Natural killer cell (primary cell): ENCODE results near the gene POLR1A. TPM values are rescaled to one million over a fixed set of nuclear protein-coding genes. Genes with fewer than 3 reads are reported as not detected.

Source experiments
- ATAC-seq, 3 donors: fragments of 150-1000 bp in 2 of 3; fragments of 200-7000 bp in 1 of 3; cut with Tn5 transposase; 1 replicate in 1 of 3; 2 replicates in 2 of 3; pipeline ENCODE4 v1.10.0; 2021; ENCODE audit warnings: mild to moderate bottlenecking in 2 of 3, moderate library complexity in 2 of 3
- DNase-seq, 2 donors: peaks; one replicate each; pipeline versions ENCODE4 v3.0.0 to v3.0.0-alpha.2; 2013 to 2021; ENCODE audit warnings: mixed read lengths in 1 of 2
- H3K27ac ChIP-seq: one replicate; pipeline ENCODE4 v1.5.1; 2013; ENCODE audit warnings: mild to moderate bottlenecking, low read length
- H3K27me3 ChIP-seq: one replicate; pipeline ENCODE4 v1.6.1; 2013; ENCODE audit warnings: low read length; ENCODE audit not compliant: control insufficient read depth, insufficient read depth
- H3K36me3 ChIP-seq: one replicate; pipeline ENCODE4 v1.6.1; 2013; ENCODE audit warnings: low read length; ENCODE audit not compliant: control insufficient read depth, insufficient read depth
- H3K4me1 ChIP-seq: one replicate; pipeline ENCODE4 v1.6.1; 2013; ENCODE audit warnings: low read length; ENCODE audit not compliant: control insufficient read depth, insufficient read depth
- H3K4me3 ChIP-seq: one replicate; pipeline ENCODE4 v1.5.1; 2013; ENCODE audit warnings: low read length
- H3K9me3 ChIP-seq: one replicate; pipeline ENCODE4 v1.6.1; 2013; ENCODE audit warnings: low read length; ENCODE audit not compliant: control insufficient read depth, insufficient read depth
- H3K27ac Mint-ChIP-seq, 2 donors: one replicate each; pipeline ENCODE4 v1.8.0; 2022; ENCODE audit warnings: mild to moderate bottlenecking in 2 of 2, mixed read lengths in 2 of 2, moderate library complexity in 1 of 2
- H3K27me3 Mint-ChIP-seq, 2 donors: one replicate each; pipeline ENCODE4 v1.8.0; 2022; ENCODE audit warnings: low read depth in 2 of 2, mixed read lengths in 2 of 2
- H3K36me3 Mint-ChIP-seq: one replicate; pipeline ENCODE4 v1.8.0; 2022; ENCODE audit warnings: mixed read lengths
- H3K4me1 Mint-ChIP-seq, 2 donors: one replicate each; pipeline ENCODE4 v1.8.0; 2022; ENCODE audit warnings: mixed read lengths in 2 of 2
- H3K4me3 Mint-ChIP-seq: one replicate; pipeline ENCODE4 v1.8.0; 2022; ENCODE audit warnings: mild to moderate bottlenecking, moderate library complexity, mixed read lengths
- H3K9me3 Mint-ChIP-seq, 2 donors: one replicate each; pipeline ENCODE4 v1.8.0; 2022; ENCODE audit warnings: mixed read lengths in 2 of 2
- WGBS: methylation state at CpG from one replicate; pipeline ENCODE4 v1.1.7; 2013; ENCODE audit warnings: missing lambda C conversion rate; ENCODE audit not compliant: insufficient coverage; 5-methylcytosine and 5-hydroxymethylcytosine counted together
- intact Hi-C: fragments of 100-400 bp; cut with micrococcal nuclease; formaldehyde crosslinking; loops from one replicate; pipeline ENCODE4 v1.14.2; 2022
- total RNA-seq, 4 donors: library from RNA; stranded (reverse); fragments of 120-200 nt in 1 of 4; gene quantifications; one replicate each; pipeline versions ENCODE4 v1.2.3 to v1.2.4, GENCODE V29; 2013 to 2022
- TF ChIP-seq, protein P1 (sequence below): fragments of 200-600 bp; IDR thresholded peaks from one replicate; pipeline ENCODE4 v1.8.0; 2022; ENCODE audit warnings: antibody characterized with exemption

Gene POLR1A
- total RNA-seq, 3 donors from 2014 or later (not counting 1 experiment from before 2014, with no cell fraction given), result 19.7 to 26.5 (median 22.8) TPM

DNA sequence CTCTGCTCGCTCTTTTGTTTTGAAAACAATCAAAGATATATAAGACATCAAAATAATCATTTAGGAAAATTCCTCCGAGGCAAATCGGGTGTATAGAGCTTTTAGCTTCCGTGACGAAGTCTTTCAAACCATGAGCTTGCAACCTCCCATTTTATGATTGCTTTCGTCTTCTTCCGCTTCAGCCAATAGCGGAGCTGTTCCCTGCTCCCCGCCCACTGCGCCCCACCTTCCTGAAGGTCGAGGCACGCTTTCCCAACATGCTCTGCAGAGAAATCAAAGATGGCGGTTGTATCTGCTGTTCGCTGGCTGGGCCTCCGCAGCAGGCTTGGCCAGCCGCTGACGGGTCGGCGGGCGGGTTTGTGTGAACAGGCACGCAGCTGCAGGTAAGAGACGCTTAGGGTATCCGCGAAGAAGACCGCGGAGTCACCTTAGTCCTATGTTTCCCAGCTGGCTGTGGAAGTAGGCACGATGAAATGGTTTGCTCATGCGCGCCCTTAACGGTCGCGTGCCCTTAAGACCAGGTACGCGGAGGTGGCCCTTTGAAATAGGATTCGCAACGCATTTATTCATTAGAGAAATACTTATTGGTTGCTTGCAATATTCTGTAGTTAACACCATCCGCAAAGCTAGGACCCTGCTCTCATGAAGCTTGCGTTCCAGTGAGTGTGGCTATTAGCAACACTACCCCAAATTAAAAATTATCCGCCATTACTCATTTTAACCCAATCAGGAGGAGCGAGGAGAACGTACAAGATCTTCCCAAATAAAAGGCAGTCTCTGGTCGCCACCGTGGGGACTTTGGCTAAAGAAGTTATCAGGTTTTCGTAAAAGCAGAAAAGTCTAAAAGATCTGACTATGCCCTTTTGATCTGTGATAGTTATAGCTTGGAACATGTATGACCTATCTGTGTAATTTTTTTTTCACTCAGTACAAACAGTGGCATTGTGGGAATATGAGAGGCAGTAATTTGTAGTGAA, 571 bp upstream of the POLR1A start, which contains the start of gene PTCD3:
TSS of gene PTCD3 (plus strand) at position 267 of the 977 bp plus-strand sequence. CDS start at position 280, 13 bp downstream.
- TF ChIP-seq, protein P1, sequence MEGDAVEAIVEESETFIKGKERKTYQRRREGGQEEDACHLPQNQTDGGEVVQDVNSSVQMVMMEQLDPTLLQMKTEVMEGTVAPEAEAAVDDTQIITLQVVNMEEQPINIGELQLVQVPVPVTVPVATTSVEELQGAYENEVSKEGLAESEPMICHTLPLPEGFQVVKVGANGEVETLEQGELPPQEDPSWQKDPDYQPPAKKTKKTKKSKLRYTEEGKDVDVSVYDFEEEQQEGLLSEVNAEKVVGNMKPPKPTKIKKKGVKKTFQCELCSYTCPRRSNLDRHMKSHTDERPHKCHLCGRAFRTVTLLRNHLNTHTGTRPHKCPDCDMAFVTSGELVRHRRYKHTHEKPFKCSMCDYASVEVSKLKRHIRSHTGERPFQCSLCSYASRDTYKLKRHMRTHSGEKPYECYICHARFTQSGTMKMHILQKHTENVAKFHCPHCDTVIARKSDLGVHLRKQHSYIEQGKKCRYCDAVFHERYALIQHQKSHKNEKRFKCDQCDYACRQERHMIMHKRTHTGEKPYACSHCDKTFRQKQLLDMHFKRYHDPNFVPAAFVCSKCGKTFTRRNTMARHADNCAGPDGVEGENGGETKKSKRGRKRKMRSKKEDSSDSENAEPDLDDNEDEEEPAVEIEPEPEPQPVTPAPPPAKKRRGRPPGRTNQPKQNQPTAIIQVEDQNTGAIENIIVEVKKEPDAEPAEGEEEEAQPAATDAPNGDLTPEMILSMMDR, result no peak
- intact Hi-C loops, result loop anchor here (1.0 to 10.0 kb wide), 4 partner anchors 26 to 381 kb away; partner anchors contain the start of genes IMMT and MRPL35
- H3K27me3 ChIP-seq, result no peaks in the 10 kb centered on the region
- Mint-ChIP-seq H3K4me1 (peaks cover 63 to 67% of the 10 kb centered on the region in 2 donors), H3K36me3 (peaks cover 9% of the 10 kb centered on the region), H3K27me3 (no peaks in the 10 kb centered on the region), H3K9me3 (no peaks in the 10 kb centered on the region), H3K4me3 (peak within 1 kb of the TSS; percentile 97), H3K27ac (peak within 1 kb of the TSS; percentile 94 to 98)
- peaks cover 24% of the 10 kb centered on the region for H3K36me3 ChIP-seq
- peak; percentile 85 to 95 for DNase-seq
- peak; percentile 91 to 97 (median 91) for ATAC-seq
- under 1% methylated on average over 44 of the region's 44 CpGs for WGBS
- H3K4me1 ChIP-seq, result peaks cover 9% of the 10 kb centered on the region
- peak within 1 kb of the TSS; percentile 92 for H3K27ac ChIP-seq
- no peaks in the 10 kb centered on the region for H3K9me3 ChIP-seq
- H3K4me3 ChIP-seq, result peak within 1 kb of the TSS; percentile 92

DNA sequence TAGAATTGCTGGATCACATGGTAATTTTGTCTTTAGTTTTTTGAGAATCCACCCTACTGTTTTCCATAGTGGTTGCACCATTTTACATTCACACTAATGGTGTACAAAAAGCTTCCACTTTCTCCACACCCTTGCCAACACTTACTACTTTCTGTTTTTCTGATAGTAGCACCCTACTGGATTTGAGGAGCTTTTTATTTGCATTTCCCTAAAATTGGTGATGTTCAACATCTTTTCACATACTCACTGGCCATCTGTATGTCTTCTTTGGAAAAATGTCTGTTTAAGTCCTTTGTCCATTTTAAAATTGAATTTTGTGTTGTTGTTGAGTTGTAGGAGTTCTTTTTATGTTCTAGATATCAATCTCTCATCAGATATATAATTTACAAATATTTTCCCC, 3.5 kb downstream of the POLR1A start:
- ATAC-seq, result no peak
- H3K36me3 Mint-ChIP-seq, result peaks cover 15% of the 10 kb centered on the region
- TF ChIP-seq, protein P1, result no peak
- Histone ChIP-seq H3K9me3 (no peaks in the 10 kb centered on the region), H3K4me3 (no peak overlapping the region), H3K27ac (no peak overlapping the region), H3K4me1 (peaks cover 9% of the 10 kb centered on the region), H3K36me3 (peaks cover 26% of the 10 kb centered on the region), H3K27me3 (no peaks in the 10 kb centered on the region)
- no peak overlapping the region for H3K4me3 Mint-ChIP-seq
- no peak overlapping the region for H3K27ac Mint-ChIP-seq
- no peak for DNase-seq
- no peaks in the 10 kb centered on the region for H3K27me3 Mint-ChIP-seq
- intact Hi-C loops, result loop anchor here (10.0 kb wide), 1 partner anchor 377 kb away; no protein-coding TSS in a partner anchor
- H3K9me3 Mint-ChIP-seq, result no peaks in the 10 kb centered on the region
- peaks cover 45 to 49% of the 10 kb centered on the region in 2 donors for H3K4me1 Mint-ChIP-seq

GRCh38 chr2:86097913-86098312, 7.8 kb downstream of the POLR1A start:
- TF ChIP-seq, protein P1, result no peak
- no peak for ATAC-seq
- H3K27ac ChIP-seq, result no peak overlapping the region
- peaks cover 46% of the 10 kb centered on the region for H3K36me3 ChIP-seq
- no peak for DNase-seq
- peaks cover 28% of the 10 kb centered on the region for H3K36me3 Mint-ChIP-seq
- WGBS, result no CpG with 5 or more reads among the region's 1 CpG
- H3K27me3 Mint-ChIP-seq, result no peaks in the 10 kb centered on the region
- no peak overlapping the region for H3K4me3 ChIP-seq
- no peaks in the 10 kb centered on the region for H3K27me3 ChIP-seq
- no peaks in the 10 kb centered on the region for H3K9me3 ChIP-seq
- no peaks in the 10 kb centered on the region for H3K4me1 ChIP-seq
- H3K27ac Mint-ChIP-seq, result no peak overlapping the region
- H3K4me3 Mint-ChIP-seq, result no peak overlapping the region
- no peaks in the 10 kb centered on the region for H3K9me3 Mint-ChIP-seq
- peaks cover 12 to 14% of the 10 kb centered on the region in 2 donors for H3K4me1 Mint-ChIP-seq
- intact Hi-C loops, result no loop called here
